ENCODE data around the gene ZNF664.

ZNF664 gene

DNA sequence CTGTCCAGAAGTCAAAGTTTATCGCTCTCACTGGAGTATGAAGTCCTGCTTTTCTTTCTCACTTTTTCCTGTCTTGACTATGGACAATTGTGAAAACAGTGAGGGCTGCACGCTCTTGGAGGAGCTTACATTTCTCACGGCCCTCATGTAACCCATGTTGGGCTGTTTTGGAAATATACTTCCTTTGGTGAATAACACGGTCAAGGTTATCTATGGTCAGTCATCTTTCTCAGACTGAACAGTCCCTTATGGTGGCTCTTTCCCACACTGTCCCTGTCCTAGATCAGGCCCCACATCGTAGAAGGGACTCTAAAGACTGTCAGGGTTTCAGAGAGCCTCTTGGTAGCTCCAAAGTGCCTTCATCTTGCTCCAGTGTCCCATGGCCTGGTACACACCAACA lies 7.6 kb upstream of the ZNF664 start:
- DNase-seq (ENCODE audit: extremely low read depth, insufficient read length) = no peak
- no peak for TF ChIP-seq CTCF (IDR thresholded peaks at IDR 0.05; ENCODE audit: insufficient read depth, low read length, poor library complexity, severe bottlenecking)
- H3K27me3 ChIP-seq (replicated peaks; ENCODE audit: control insufficient read depth, insufficient read depth, low read length) = no peaks in the 10 kb centered on the region
- H3K36me3 ChIP-seq (ENCODE audit: control insufficient read depth, insufficient read depth, low read length) = no peaks in the 10 kb centered on the region; the same call in 1 of the 2 replicates
- H3K4me3 ChIP-seq (replicated peaks; ENCODE audit: low read depth, low read length) = no peak overlapping the region

- DNase-seq (ENCODE audit: extremely low read depth, insufficient read length) = no peak
- H3K27me3 ChIP-seq (replicated peaks; ENCODE audit: control insufficient read depth, insufficient read depth, low read length) = no peaks in the 10 kb centered on the region
These were observed 6.4 kb upstream of the ZNF664 start for GRCh38 chr12:123966596-123966995.

GRCh38 chr12:123967121-123967586 lies 5.9 kb upstream of the ZNF664 start:
- Histone ChIP-seq H3K27me3 (replicated peaks; ENCODE audit: control insufficient read depth, insufficient read depth, low read length) (no peaks in the 10 kb centered on the region), H3K4me3 (replicated peaks; ENCODE audit: low read depth, low read length) (no peak overlapping the region), H3K36me3 (ENCODE audit: control insufficient read depth, insufficient read depth, low read length) (no peaks in the 10 kb centered on the region; the same call in 1 of the 2 replicates)
- no peak for TF ChIP-seq CTCF (IDR thresholded peaks at IDR 0.05; ENCODE audit: insufficient read depth, low read length, poor library complexity, severe bottlenecking)
- no peak for DNase-seq (ENCODE audit: extremely low read depth, insufficient read length)

More at GRCh38 chr12:123966596-123966995, 6.4 kb upstream of the ZNF664 start:
- H3K4me3 ChIP-seq (replicated peaks; ENCODE audit: low read depth, low read length) = no peak overlapping the region
- TF ChIP-seq CTCF (IDR thresholded peaks at IDR 0.05; ENCODE audit: insufficient read depth, low read length, poor library complexity, severe bottlenecking) = no peak
- H3K36me3 ChIP-seq (ENCODE audit: control insufficient read depth, insufficient read depth, low read length) = no peaks in the 10 kb centered on the region; the same call in 1 of the 2 replicates

DNA sequence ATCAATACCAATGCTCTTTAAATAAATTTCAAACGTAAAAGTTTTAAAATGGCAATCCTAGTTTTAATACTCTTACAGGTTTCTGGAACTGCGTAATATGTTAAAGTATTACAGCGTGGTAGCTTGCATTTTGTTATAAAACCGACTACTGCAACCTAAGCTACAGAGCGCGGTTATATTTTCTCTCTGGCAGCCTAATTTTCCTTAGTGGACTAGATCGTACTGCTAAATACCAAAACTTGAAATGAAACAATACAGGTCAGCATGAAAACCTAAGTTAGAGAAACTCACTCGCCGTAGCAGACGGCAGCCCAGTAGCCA lies 1.6 kb upstream of the ZNF664 start:
- H3K36me3 ChIP-seq (ENCODE audit: control insufficient read depth, insufficient read depth, low read length) = no peaks in the 10 kb centered on the region; the same call in 1 of the 2 replicates
- peak overlapping the region; percentile 81 for H3K4me3 ChIP-seq (replicated peaks; ENCODE audit: low read depth, low read length)
- TF ChIP-seq CTCF (IDR thresholded peaks at IDR 0.05; ENCODE audit: insufficient read depth, low read length, poor library complexity, severe bottlenecking) = no peak
- no peak for DNase-seq (ENCODE audit: extremely low read depth, insufficient read length)
- H3K27me3 ChIP-seq (replicated peaks; ENCODE audit: control insufficient read depth, insufficient read depth, low read length) = no peaks in the 10 kb centered on the region

GRCh38 chr12:123971770-123972456 lies 1.1 kb upstream of the ZNF664 start:
- peak; percentile 45 for DNase-seq (ENCODE audit: extremely low read depth, insufficient read length)
- TF ChIP-seq CTCF (IDR thresholded peaks at IDR 0.05; ENCODE audit: insufficient read depth, low read length, poor library complexity, severe bottlenecking) = no peak

More at GRCh38 chr12:123971770-123972456, 1.1 kb upstream of the ZNF664 start:
- Histone ChIP-seq H3K27me3 (replicated peaks; ENCODE audit: control insufficient read depth, insufficient read depth, low read length) (no peaks in the 10 kb centered on the region), H3K36me3 (ENCODE audit: control insufficient read depth, insufficient read depth, low read length) (no peaks in the 10 kb centered on the region; the same call in 1 of the 2 replicates), H3K4me3 (replicated peaks; ENCODE audit: low read depth, low read length) (peak overlapping the region; percentile 81)

All from GM06990 (cell line).